Aorta (tissue), 5 donors: ENCODE measurements around the gene FOLH1. TPM values are rescaled to one million over a fixed set of nuclear protein-coding genes. Genes with fewer than 3 reads are reported as not detected.
"Not testable (repeated sequence)": the region's sequence is repeated elsewhere in the genome, so short reads cannot be mapped to it uniquely, and the experiment has no call there.

ENCODE experiments used
- ATAC-seq: fragments of 200-7000 bp; cut with Tn5 transposase; one replicate; pipeline ENCODE4 v1.9.1; 2022; ENCODE audit warnings: moderate library complexity; ENCODE audit not compliant: low FRiP score
- DNase-seq, 2 donors: peaks; one replicate each; pipeline ENCODE4 v3.0.0-alpha.2; 2020
- H3K27ac ChIP-seq, 2 donors: one replicate each; pipeline ENCODE4 v1.5.1; 2013; ENCODE audit warnings: low read length in 2 of 2, mild to moderate bottlenecking in 2 of 2, moderate library complexity in 2 of 2, control low read depth in 1 of 2, inconsistent platforms in 1 of 2, low read depth in 1 of 2
- H3K27me3 ChIP-seq, 2 donors: one replicate each; pipeline ENCODE4 v1.6.1; 2013; ENCODE audit warnings: control low read depth in 1 of 2, low read length in 1 of 2, mild to moderate bottlenecking in 1 of 2, moderate library complexity in 1 of 2; ENCODE audit not compliant: insufficient read depth in 2 of 2, control insufficient read depth in 1 of 2
- H3K36me3 ChIP-seq, 2 donors: one replicate each; pipeline ENCODE4 v1.6.1; 2013; ENCODE audit warnings: control low read depth in 1 of 2, low read length in 1 of 2, mild to moderate bottlenecking in 1 of 2; ENCODE audit not compliant: insufficient read depth in 2 of 2, control insufficient read depth in 1 of 2
- H3K4me1 ChIP-seq, 2 donors: one replicate each; pipeline ENCODE4 v1.6.1; 2013; ENCODE audit warnings: low read length in 2 of 2, control low read depth in 1 of 2, mild to moderate bottlenecking in 1 of 2, moderate library complexity in 1 of 2; ENCODE audit not compliant: insufficient read depth in 2 of 2, control insufficient read depth in 1 of 2
- H3K4me3 ChIP-seq, 2 donors: one replicate each; pipeline ENCODE4 v1.5.1; 2013; ENCODE audit warnings: low read length in 2 of 2, control low read depth in 1 of 2, mild to moderate bottlenecking in 1 of 2
- H3K9me3 ChIP-seq: one replicate; pipeline ENCODE4 v1.6.1; 2013; ENCODE audit warnings: mild to moderate bottlenecking, low read length; ENCODE audit not compliant: control insufficient read depth
- WGBS, 2 donors: extraction: QIAGEN DNeasy Blood & Tissue Kit; methylation state at CpG; one replicate each; pipeline ENCODE4 v1.1.7; 2013; 5-methylcytosine and 5-hydroxymethylcytosine counted together
- intact Hi-C, 2 donors: fragments of 100-400 bp; cut with DNase I; formaldehyde crosslinking; loops; one replicate each; pipeline versions ENCODE4 v1.14.2 to v1.15.0; 2022
- long read RNA-seq, 2 donors: library from polyadenylated mRNA; unstranded; transcript quantifications; one replicate each; pipeline ENCODE4 v2.0.0, GENCODE V29; 2020 to 2021
- polyA plus RNA-seq, 2 donors: library from polyadenylated mRNA; stranded (reverse); fragments of 200-250 nt; gene quantifications; one replicate each; pipeline ENCODE4 v1.2.3, GENCODE V29; 2013
- total RNA-seq, 2 donors: library from RNA; stranded (reverse); fragmentation: NEBNext Ultra II Directional; extraction: Animal tissue kit (Norgen Biotek cat#: 25700); gene quantifications; one replicate each; pipeline ENCODE4 v1.2.1, GENCODE V29; 2021
- donor health status: healthy with polysubstance abuse.
- donor health status: Bipolar disorder and iron deficiency.
- donor health status: DM: no; HTN: no; CAD: no.
- donor health status: DM: no; HTN: no; CAD: no.
- donor health status: DM: yes; HTN: yes; CAD: no.

Gene FOLH1
- total RNA-seq (1 to 10 TPM; 1.6 to 1.9 TPM), polyA plus RNA-seq (10 to 100 TPM in 1 of 2 donors, not detected in 1; 17.3 TPM)
- long read RNA-seq, donor 1, partial matches to known transcripts, result 3 of 4 reads
- long read RNA-seq, donor 1, other reads (novel, unspliced or antisense), result 0 of 4 reads
- long read RNA-seq, donor 2, result 0 reads

DNA sequence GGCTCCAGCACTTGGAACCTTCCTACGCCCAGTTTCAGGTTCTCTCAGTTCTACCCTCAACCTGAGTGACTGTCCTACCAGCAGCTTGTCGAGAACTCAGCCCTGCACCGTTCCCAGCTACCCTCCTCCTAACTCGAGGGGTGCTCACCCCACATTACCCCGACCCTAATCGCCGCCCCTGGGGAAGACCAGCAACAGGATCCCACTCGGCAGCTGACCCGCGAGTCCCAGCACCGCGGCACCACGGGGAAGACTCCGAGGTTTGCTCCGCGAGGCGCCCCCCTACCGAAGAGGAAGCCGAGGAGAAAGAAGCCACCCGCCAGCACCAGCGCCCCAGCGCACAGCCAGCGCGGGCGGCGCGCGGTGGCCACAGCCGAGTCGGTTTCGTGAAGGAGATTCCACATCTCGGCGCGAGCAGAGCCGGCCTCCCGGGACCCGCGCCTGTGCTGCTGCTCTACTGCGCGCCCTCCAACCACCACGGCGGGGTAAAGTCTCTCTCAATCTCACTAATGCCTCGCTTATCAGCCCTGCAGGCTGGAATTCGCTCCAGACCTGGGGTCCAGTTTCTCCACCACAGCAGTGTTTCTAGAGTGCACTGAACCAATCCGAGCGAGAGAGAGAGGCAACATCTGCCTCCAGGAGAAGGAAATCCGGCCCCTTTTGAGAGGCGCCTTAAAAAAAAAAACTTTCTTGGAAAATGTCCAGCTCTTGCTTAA is at the start of gene FOLH1:
FOLH1 (minus strand) TSS at position 597 of the 716 bp plus-strand sequence; CDS start at position 404, 193 bp downstream.
- intact Hi-C loops, result loop anchor here in 1 of 2 donors (10.0 kb wide), 1 partner anchor 787 kb away; no protein-coding TSS in a partner anchor
- Histone ChIP-seq H3K27ac (no peak within 1 kb of the TSS), H3K36me3 (no peaks in the 10 kb centered on the region), H3K4me1 (no peaks in the 10 kb centered on the region), H3K9me3 (no peaks in the 10 kb centered on the region), H3K4me3 (peak within 1 kb of the TSS in 1 of 2 donors; percentile 11), H3K27me3 (no peaks in the 10 kb centered on the region)
- 1 to 2% methylated on average over 45 to 48 of the region's 48 CpGs for WGBS, 2 donors
- ATAC-seq (peak; percentile 80), DNase-seq (peak; percentile 42 to 78)

DNA sequence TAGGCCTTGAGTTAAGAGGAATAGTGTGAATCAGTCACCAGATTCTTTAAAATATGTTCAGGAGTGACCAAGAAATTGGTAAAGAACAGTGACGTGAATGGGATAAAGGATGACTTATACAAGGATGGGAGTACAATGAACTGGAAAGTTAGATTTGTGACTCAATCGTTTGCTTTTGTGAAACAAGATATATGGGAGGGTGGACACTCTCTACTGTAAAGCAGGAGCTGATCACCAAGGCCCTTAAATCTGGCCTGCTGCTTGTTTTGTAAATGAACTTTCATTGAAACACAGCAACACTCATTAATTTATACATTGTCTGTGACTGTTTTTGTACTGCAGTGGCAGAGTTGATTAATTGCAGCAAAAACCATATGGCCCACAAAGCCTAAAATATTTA is 46.7 kb upstream of the FOLH1 start:
- not testable (repeated sequence) for H3K27ac ChIP-seq, DNase-seq

DNA sequence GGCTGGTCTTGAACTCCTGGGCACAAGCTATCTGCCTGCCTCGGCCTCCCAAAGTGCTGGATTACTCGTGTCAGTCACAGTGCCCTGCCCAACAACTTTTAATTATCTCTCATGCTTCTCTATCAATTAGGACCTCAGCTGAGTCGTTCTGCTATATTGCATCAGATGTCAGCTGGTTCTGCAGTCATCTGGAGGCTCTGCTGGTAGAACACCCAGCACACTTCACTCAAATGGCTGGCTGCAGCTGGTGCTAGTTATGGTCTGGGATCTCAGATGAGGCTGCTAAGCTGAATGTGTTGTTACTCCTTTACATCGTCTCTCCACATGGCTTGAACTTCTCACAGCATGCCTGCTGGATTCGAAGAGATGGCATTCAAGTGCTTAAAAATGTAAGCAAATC is 42.8 kb upstream of the FOLH1 start:
- H3K4me1 ChIP-seq, H3K4me3 ChIP-seq, H3K27me3 ChIP-seq, H3K36me3 ChIP-seq, DNase-seq, intact Hi-C loops, H3K27ac ChIP-seq, H3K9me3 ChIP-seq, ATAC-seq: not testable (repeated sequence)
- 73 to 77% methylated on average over 5 of the region's 5 CpGs for WGBS, 2 donors

More for the DNA sequence above, 46.7 kb upstream of the FOLH1 start:
- H3K36me3 ChIP-seq, ATAC-seq, H3K4me3 ChIP-seq, intact Hi-C loops, H3K9me3 ChIP-seq, H3K4me1 ChIP-seq, H3K27me3 ChIP-seq: not testable (repeated sequence)
- 64 to 68% methylated on average over 2 of the region's 2 CpGs for WGBS, 2 donors

DNA sequence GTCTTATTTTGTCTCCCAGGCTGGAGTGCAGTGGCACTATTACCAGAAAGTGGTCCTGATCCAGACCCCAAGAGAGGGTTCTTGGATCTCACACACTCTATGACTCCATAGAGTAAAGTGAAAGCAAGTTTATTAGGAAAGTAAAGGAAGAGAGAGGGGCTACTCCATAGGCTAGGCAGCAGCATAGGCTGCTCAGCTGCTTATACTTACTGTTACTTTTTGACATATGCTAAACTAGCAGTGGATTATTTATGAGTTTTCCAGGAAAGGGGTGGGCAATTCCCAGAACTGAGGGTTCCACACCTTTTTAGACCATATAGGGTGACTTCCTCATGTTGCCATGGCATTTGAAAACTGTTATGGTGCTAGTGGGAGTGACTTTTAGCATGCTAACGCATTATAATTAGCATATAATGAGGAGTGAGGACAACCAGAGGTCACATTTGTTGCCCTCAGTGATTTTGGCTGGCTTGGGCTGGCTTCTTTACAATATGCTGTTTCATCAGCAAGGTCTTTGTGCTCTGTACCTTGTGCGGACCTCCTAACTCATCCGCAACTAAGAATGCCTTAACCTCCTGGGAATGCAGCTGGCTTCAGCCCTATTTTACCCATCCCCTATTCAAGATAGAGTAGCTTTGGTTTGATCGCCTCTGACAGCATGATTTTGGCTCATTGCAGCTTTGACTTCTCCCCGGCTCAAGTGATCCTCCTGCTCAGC is 42.2 kb upstream of the FOLH1 start:
- H3K4me3 ChIP-seq, H3K27ac ChIP-seq, intact Hi-C loops, H3K9me3 ChIP-seq, DNase-seq, ATAC-seq, H3K4me1 ChIP-seq, H3K27me3 ChIP-seq, H3K36me3 ChIP-seq: not testable (repeated sequence)
- 75 to 84% methylated on average over 5 of the region's 5 CpGs for WGBS, 2 donors

DNA sequence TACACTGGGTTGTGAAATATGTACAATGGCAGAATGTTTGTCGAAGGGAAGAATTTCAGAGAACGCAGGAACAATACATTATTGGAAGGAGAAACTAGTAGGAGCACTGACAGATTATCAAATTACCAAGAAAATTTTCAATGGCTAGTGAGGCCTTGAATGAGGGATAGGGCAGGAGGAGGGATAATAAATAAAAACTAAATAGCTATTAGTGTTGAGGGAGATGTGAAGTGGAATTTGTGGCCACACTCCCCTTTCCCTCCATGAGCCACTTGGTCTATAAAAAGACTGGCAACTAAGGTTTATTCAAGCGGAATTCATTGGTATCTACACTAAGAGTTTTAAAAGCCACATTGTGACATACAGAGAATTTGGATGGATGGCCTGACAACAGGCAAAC is 41.0 kb upstream of the FOLH1 start:
- H3K9me3 ChIP-seq, H3K27me3 ChIP-seq, H3K4me1 ChIP-seq, intact Hi-C loops, ATAC-seq, DNase-seq, H3K36me3 ChIP-seq, H3K4me3 ChIP-seq, H3K27ac ChIP-seq: not testable (repeated sequence)
- WGBS, 2 donors, result 67 to 80% methylated on average over 3 of the region's 3 CpGs

DNA sequence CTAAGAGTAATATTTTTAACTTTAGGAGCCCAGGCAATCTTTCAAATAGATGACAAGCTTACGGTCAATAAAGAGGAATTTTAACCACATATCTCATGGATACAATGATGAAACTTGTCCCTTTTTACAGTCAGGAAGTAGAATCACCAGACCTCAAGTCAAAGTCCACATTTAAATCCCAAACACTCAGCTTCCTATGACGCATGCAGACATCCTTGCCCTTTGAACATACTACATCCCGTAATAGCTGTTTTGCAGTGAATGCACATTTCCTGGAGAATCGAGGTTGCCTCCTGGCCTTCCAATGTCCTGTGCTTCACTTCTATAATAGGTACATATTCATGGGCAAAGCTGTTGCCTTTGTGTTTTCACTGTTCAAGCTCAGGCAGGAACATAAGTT is 25.3 kb upstream of the FOLH1 start:
- intact Hi-C loops, H3K27ac ChIP-seq, ATAC-seq, H3K4me1 ChIP-seq, H3K4me3 ChIP-seq, H3K27me3 ChIP-seq, H3K36me3 ChIP-seq, H3K9me3 ChIP-seq, DNase-seq: not testable (repeated sequence)
- 66 to 68% methylated on average over 4 of the region's 4 CpGs for WGBS, 2 donors

DNA sequence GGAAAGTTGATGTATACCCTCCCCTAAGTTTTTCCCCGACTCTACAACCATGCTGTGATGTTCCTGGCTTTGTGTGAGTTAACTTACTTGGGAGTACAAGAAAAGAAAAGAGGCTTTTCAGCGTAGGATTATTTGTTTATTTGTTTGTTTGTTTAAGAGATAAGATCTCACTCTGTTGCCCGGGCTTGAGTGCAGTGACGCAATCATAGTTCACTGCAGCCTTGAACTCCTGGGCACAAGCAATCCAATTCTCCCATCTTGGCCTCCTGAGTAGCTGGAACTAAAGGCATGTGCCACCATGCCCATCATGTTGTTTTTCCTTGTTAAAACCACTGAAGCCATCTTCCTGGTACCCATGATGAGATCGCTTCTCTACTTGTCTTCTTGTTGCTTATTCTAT is 24.6 kb upstream of the FOLH1 start:
- H3K27me3 ChIP-seq, DNase-seq, H3K4me3 ChIP-seq, H3K36me3 ChIP-seq, H3K9me3 ChIP-seq, H3K4me1 ChIP-seq, H3K27ac ChIP-seq, ATAC-seq, intact Hi-C loops: not testable (repeated sequence)
- 72 to 79% methylated on average over 5 of the region's 5 CpGs for WGBS, 2 donors

DNA sequence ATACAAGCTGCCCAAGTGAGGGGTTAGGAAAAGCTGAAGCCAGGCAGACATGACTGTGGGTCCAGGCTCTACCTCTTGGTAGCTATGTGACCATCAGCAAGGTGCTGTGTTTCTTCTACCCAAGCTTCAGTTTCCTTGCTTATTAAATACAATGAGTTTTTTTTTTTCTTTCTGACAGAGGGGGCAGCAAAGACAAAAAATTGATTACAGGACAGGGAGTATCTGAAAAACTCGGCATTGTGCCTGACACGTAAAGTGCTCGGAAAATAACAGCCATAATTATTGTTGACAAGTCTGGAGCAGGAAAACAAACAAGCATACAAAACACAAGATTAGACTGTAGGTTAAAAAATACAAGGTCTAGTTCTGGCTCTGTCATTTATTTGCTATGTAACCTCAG is 23.3 kb upstream of the FOLH1 start:
- H3K9me3 ChIP-seq, H3K36me3 ChIP-seq, H3K4me1 ChIP-seq, intact Hi-C loops, H3K4me3 ChIP-seq, H3K27ac ChIP-seq, DNase-seq, H3K27me3 ChIP-seq: not testable (repeated sequence)
- peak; percentile 31 for ATAC-seq
- 58 to 62% methylated on average over 3 of the region's 3 CpGs for WGBS, 2 donors
